ENCODE data around the gene HSD17B1.

GRCh38 chr17:42519546-42520491 is 32.9 kb upstream of the HSD17B1 start:
- TF ChIP-seq TAF1 (IDR thresholded peaks at IDR 0.05; ENCODE audit: borderline replicate concordance, low read depth, low read length) (no peak), POLR2A (IDR thresholded peaks at IDR 0.05; ENCODE audit: low read depth, low read length) (no peak), POLR2AphosphoS5 (IDR thresholded peaks at IDR 0.05; ENCODE audit: low read depth, low read length) (no peak)
